Measurements from ENCODE around the gene RPL10A.

The RPL10A gene

GRCh38 chr6:35477551-35478179 lies 9.5 kb downstream of the RPL10A start:
- TF ChIP-seq, protein P1, sequence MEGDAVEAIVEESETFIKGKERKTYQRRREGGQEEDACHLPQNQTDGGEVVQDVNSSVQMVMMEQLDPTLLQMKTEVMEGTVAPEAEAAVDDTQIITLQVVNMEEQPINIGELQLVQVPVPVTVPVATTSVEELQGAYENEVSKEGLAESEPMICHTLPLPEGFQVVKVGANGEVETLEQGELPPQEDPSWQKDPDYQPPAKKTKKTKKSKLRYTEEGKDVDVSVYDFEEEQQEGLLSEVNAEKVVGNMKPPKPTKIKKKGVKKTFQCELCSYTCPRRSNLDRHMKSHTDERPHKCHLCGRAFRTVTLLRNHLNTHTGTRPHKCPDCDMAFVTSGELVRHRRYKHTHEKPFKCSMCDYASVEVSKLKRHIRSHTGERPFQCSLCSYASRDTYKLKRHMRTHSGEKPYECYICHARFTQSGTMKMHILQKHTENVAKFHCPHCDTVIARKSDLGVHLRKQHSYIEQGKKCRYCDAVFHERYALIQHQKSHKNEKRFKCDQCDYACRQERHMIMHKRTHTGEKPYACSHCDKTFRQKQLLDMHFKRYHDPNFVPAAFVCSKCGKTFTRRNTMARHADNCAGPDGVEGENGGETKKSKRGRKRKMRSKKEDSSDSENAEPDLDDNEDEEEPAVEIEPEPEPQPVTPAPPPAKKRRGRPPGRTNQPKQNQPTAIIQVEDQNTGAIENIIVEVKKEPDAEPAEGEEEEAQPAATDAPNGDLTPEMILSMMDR (conservative IDR thresholded peaks at IDR 0.05): no peak
- H3K27ac ChIP-seq: no peak overlapping the region

DNA sequence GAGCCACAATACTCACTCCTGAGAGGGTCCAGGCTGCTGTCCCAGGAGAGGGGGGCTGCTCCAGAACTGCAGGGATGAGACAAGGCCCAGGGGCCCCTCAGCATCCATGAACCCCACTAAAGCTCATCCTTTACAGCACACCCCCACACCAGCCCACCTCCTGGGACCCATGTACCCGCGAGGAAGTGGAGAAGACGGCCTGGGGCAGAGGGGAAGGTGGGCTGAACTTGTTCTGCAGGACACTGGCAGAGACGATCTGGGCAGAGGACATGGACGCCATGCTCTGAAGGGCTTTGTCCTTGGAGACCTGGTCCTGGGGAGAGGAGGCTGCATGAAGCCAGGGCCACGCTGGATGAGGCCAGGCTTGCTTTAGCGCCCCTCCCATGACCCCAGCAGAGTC lies 10.1 kb downstream of the RPL10A start:
- TF ChIP-seq, protein P1 (conservative IDR thresholded peaks at IDR 0.05): no peak
- H3K27ac ChIP-seq: no peak overlapping the region

DNA sequence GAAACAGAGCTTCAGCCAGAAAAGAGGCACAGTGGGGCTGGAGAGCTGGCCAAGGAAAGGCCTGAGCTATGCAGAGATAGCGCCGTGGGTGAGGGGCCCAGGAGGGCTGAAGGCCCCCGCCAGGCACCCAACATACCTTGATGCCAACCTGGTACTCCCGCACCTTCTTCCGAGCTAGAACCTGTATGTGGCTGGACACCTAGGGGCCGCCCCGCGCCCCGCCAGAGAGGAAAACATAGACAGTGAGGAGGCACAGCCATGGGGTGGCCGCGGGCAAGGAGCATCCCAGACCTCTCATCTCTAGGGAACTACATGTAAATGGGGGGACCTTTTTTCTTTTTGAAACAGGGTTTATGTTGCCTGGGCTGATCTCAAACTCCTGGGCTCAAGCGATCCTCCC lies 12.0 kb downstream of the RPL10A start:
- TF ChIP-seq, protein P1 (conservative IDR thresholded peaks at IDR 0.05): no peak
- no peak overlapping the region for H3K27ac ChIP-seq

GRCh38 chr6:35481226-35481625 lies 13.0 kb downstream of the RPL10A start:
- H3K27ac ChIP-seq: no peak overlapping the region
- TF ChIP-seq, protein P1 (conservative IDR thresholded peaks at IDR 0.05): no peak

DNA sequence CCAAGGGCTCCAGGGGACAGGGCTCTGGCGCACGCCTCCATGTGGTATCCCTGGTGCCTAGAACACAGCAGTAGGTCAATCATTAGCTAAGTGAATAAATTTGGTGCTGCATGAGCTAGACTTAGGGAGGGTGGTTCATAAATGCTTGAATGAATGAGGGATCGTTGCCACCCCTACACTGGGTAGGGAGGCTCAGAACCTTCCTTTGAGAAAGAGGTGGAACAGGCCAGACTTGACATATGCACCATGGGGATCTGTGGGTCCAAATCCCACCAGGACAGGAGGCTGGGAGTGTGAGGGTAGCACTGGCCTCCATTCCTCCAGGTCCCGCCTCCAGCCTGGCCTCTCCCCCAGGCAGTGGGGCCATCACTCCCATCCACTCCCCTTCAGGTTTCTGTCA lies 14.9 kb downstream of the RPL10A start:
- H3K27ac ChIP-seq: no peak overlapping the region
- TF ChIP-seq, protein P1 (conservative IDR thresholded peaks at IDR 0.05): no peak

GRCh38 chr6:35483490-35483889 lies 15.3 kb downstream of the RPL10A start:
- H3K27ac ChIP-seq: no peak overlapping the region
- TF ChIP-seq, protein P1 (conservative IDR thresholded peaks at IDR 0.05): no peak

- TF ChIP-seq, protein P1 (conservative IDR thresholded peaks at IDR 0.05): no peak
- H3K27ac ChIP-seq: no peak overlapping the region
Measured at GRCh38 chr6:35483893-35484645, 15.9 kb downstream of the RPL10A start.

All from VCaP (cell line).